NB4 (cell line): ENCODE measurements around the gene SNN.

Experiments
- CTCF ChIP-seq: IDR thresholded peaks from one replicate; pipeline ENCODE4 v1.5.1; 2012; ENCODE audit warnings: low read depth, low read length
- POLR2A ChIP-seq: IDR thresholded peaks from 2 replicates; pipeline ENCODE4 v1.6.1; 2011; ENCODE audit warnings: mild to moderate bottlenecking; ENCODE audit not compliant: insufficient read length; ENCODE audit errors: extremely low read depth

DNA sequence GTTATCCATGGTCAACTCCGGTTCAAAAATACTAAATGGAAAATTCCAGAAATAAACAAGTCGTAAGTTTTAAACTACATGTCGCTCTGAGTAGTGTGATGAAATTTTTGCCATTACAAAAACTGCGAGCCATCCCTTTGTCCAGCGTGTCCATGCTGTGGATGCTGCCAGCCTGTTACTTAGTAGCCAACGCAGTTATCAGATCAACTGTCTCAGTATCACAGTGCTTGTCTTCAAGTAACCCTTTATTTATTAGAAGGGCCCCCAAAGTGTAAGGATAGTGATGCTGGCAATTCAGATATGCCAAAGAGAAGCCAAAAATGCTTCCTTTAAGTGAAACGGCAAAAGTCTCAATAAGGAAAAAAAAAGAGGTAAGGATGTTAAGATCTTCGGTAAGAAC is 23.9 kb downstream of the SNN start:
- TF ChIP-seq POLR2A (no peak), CTCF (no peak)
